ENCODE data around the gene BRPF3.

Gene BRPF3

GRCh38 chr6:36196113-36196879 is at the start of gene BRPF3:
Gene BRPF3 (plus strand): TSS chr6:36196744. CDS start chr6:36200323, 3,579 bp downstream.
- H3K9ac ChIP-seq (ENCODE audit: low read depth, low read length) = peak within 1 kb of the TSS; percentile 80
- H3K4me1 ChIP-seq (ENCODE audit: insufficient read depth, low read length) = peaks cover 3% of the 10 kb centered on the region; the same call in 1 of the 2 replicates
- H3K36me3 ChIP-seq (ENCODE audit: insufficient read depth, low read length) = peaks cover 6% of the 10 kb centered on the region
- H3K9me3 ChIP-seq (ENCODE audit: control insufficient read depth, insufficient read depth, low read length) = no peaks in the 10 kb centered on the region

DNA sequence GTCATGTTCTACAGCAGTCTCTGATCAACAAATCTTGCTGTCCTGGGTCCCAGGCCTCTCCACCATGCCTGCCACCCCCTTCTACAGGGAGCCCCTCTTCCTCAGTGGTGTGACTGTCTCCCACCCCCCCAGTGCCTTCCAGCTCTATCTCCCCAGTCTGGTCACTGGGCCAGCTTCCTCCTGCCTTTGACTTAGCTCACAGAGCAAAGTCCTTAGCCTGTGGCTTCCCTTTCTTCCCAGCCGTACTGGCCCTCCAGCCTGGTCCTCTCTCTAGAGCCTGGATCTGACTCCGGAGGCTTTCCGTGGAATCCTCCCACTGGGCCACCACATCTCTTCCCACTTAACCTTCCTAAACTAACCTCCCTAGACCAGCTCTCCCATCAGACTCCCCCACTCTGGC is 49.2 kb upstream of the BRPF3 start:
- H3K9me3 ChIP-seq (ENCODE audit: control insufficient read depth, insufficient read depth, low read length) = no peaks in the 10 kb centered on the region
- H3K36me3 ChIP-seq (ENCODE audit: insufficient read depth, low read length) = no peaks in the 10 kb centered on the region; the same call in 1 of the 2 replicates
- no peak overlapping the region for H3K9ac ChIP-seq (ENCODE audit: low read depth, low read length)
- H3K4me1 ChIP-seq (ENCODE audit: insufficient read depth, low read length) = no peaks in the 10 kb centered on the region

DNA sequence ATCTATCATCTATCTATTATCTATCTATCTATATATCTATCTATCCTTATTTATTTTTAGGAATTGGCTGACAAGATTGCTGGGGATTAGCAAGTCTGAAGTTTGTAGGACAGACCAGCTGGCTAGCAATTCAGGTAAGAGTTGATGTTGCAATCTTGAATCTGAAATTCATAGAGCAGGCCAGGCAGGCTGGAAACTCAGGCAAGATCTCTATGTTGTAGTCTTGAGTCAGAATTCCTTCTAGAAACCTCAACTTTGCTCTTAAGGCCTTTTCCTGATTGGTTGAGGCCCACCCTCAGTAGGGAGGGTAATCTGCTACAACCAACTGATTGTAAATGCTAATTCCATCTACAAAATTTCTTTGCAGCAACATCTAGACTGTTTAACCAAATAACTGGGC is 47.1 kb upstream of the BRPF3 start:
- no peaks in the 10 kb centered on the region for H3K9me3 ChIP-seq (ENCODE audit: control insufficient read depth, insufficient read depth, low read length)
- no peaks in the 10 kb centered on the region for H3K4me1 ChIP-seq (ENCODE audit: insufficient read depth, low read length)
- no peaks in the 10 kb centered on the region; the same call in 1 of the 2 replicates for H3K36me3 ChIP-seq (ENCODE audit: insufficient read depth, low read length)
- H3K9ac ChIP-seq (ENCODE audit: low read depth, low read length) = no peak overlapping the region

- Histone ChIP-seq H3K4me1 (ENCODE audit: insufficient read depth, low read length) (no peaks in the 10 kb centered on the region), H3K9me3 (ENCODE audit: control insufficient read depth, insufficient read depth, low read length) (no peaks in the 10 kb centered on the region), H3K9ac (ENCODE audit: low read depth, low read length) (no peak overlapping the region)
Measured at GRCh38 chr6:36150283-36150682, 46.3 kb upstream of the BRPF3 start.

GRCh38 chr6:36154286-36154685 is 42.3 kb upstream of the BRPF3 start:
- no peaks in the 10 kb centered on the region for H3K4me1 ChIP-seq (ENCODE audit: insufficient read depth, low read length)
- no peak overlapping the region for H3K9ac ChIP-seq (ENCODE audit: low read depth, low read length)
- no peaks in the 10 kb centered on the region for H3K36me3 ChIP-seq (ENCODE audit: insufficient read depth, low read length)
- H3K9me3 ChIP-seq (ENCODE audit: control insufficient read depth, insufficient read depth, low read length) = no peaks in the 10 kb centered on the region

More at GRCh38 chr6:36150283-36150682, 46.3 kb upstream of the BRPF3 start:
- H3K36me3 ChIP-seq (ENCODE audit: insufficient read depth, low read length) = no peaks in the 10 kb centered on the region; the same call in 1 of the 2 replicates

DNA sequence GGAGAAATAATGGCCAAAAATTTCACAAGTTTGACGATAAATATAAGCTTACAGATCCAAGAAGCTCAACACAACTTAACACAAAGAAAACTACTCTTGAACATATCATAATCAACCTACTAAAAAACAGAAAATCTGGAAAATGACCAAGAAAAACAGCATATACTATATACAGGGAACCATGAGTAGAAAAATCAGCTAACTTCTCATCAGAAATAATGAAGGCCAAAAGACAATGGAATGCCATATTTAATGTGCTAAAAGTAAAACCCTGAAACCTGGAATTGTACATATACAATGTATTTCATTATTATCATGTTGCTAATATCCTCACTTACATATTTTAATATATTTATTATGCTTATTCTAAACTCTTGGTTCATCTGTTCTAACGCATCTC is 40.9 kb upstream of the BRPF3 start:
- Histone ChIP-seq H3K9me3 (ENCODE audit: control insufficient read depth, insufficient read depth, low read length) (no peaks in the 10 kb centered on the region), H3K4me1 (ENCODE audit: insufficient read depth, low read length) (no peaks in the 10 kb centered on the region), H3K36me3 (ENCODE audit: insufficient read depth, low read length) (no peaks in the 10 kb centered on the region)

DNA sequence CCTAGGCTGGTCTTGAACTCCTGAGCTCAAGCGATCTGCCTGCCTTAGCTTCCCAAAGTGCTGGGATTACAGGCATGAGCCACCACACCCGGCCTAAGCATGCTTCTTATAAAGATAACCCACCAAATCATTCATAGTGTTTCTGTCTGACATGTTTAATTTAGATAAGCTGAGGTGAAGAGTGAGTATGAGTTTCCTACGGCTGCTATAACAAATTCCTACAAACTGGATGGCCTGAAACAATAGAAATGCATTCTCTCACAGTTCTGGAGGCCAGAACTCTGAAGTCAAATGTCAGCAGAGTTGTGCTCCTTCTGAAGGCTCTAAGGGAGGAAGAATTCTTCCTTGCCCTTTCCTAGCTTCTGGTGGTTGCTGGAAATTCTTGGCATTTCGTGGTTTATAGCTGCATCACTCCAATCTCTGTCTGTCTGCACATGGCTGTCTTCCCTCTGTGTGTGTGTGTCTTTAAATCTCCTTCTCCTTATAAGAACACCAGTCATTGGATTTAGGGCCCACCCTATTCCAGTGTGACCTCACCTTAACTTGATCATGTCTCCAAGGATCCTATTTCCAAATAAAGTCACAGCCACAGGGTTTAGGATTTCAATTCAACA is 36.3 kb upstream of the BRPF3 start:
- H3K9ac ChIP-seq (ENCODE audit: low read depth, low read length) = no peak overlapping the region
- no peaks in the 10 kb centered on the region for H3K36me3 ChIP-seq (ENCODE audit: insufficient read depth, low read length)
- no peaks in the 10 kb centered on the region for H3K4me1 ChIP-seq (ENCODE audit: insufficient read depth, low read length)
- no peaks in the 10 kb centered on the region for H3K9me3 ChIP-seq (ENCODE audit: control insufficient read depth, insufficient read depth, low read length)

More for the DNA sequence above, 40.9 kb upstream of the BRPF3 start:
- no peak overlapping the region for H3K9ac ChIP-seq (ENCODE audit: low read depth, low read length)

DNA sequence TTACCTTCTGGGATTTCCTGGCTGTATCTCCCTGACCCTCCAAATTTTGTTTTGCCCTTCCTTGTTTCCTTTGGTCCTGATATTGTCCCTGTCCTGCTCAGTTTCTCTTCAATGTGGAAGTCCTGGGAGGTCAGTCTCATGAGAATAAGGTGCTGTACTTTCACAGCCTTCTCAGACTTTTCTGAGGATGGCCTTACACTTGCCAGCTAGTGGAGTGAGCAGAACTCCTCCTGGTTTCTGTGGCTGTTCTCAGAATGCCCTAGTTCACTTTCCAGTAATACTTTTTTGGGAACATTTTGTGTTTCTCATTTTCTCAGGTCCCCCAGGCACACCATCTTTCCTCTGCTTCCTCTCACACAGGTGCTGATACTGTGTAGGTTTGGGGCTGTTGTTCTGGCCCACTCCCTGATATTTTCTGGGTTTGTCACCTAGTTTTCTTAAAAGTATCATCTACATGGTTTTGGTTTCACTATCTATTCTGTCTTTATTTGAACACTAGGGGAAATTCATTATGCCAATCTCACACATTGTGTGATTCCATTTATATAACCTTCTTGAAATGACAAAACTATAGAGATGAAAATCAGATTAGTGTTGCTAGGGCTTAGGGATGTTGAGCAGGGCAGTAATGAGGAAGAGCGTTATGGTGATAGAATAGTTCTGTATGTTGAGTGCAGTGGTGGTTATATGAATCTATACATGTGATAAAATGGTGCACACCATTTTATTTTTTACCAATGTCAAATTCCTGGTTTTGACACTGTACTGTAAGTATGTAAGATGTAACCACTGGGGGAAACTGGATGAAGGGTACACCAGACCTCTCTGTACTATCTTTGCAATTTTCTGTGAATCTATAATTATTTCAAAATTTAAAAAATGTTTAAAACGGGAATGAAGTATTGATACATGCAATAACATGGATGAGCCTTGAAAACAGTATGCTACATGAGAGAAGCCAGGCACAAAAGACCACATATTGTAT is 27.2 kb upstream of the BRPF3 start:
- Histone ChIP-seq H3K9me3 (ENCODE audit: control insufficient read depth, insufficient read depth, low read length) (no peaks in the 10 kb centered on the region), H3K4me1 (ENCODE audit: insufficient read depth, low read length) (no peaks in the 10 kb centered on the region), H3K36me3 (ENCODE audit: insufficient read depth, low read length) (no peaks in the 10 kb centered on the region), H3K9ac (ENCODE audit: low read depth, low read length) (no peak overlapping the region)

DNA sequence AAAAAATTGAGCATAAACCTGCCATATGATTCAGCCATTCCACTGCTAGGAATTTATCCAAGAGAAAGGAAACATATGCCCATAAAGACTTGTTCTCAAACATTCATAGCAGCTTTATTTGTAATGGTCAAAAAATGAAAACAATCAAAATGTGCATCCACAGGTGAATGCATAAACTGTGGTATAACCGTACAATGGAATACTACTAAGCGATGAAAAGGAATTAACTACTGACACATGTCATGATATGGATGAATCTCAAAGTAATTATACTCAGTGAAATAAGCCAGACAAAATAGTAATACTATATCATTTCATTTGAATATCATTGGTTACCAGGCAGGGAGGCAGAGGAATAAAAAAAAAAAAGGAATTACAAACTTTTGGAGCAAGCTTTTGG is 25.8 kb upstream of the BRPF3 start:
- Histone ChIP-seq H3K9me3 (ENCODE audit: control insufficient read depth, insufficient read depth, low read length) (no peaks in the 10 kb centered on the region), H3K36me3 (ENCODE audit: insufficient read depth, low read length) (no peaks in the 10 kb centered on the region), H3K9ac (ENCODE audit: low read depth, low read length) (no peak overlapping the region), H3K4me1 (ENCODE audit: insufficient read depth, low read length) (no peaks in the 10 kb centered on the region)

- H3K4me1 ChIP-seq (ENCODE audit: insufficient read depth, low read length) = no peaks in the 10 kb centered on the region
Measured at GRCh38 chr6:36171573-36171972, 25.0 kb upstream of the BRPF3 start.

GRCh38 chr6:36177166-36177565 is 19.4 kb upstream of the BRPF3 start:
- no peaks in the 10 kb centered on the region; the same call in none of the 2 replicates for H3K9me3 ChIP-seq (ENCODE audit: control insufficient read depth, insufficient read depth, low read length)
- H3K36me3 ChIP-seq (ENCODE audit: insufficient read depth, low read length) = no peaks in the 10 kb centered on the region
- H3K9ac ChIP-seq (ENCODE audit: low read depth, low read length) = no peak overlapping the region
- H3K4me1 ChIP-seq (ENCODE audit: insufficient read depth, low read length) = no peaks in the 10 kb centered on the region

More at GRCh38 chr6:36171573-36171972, 25.0 kb upstream of the BRPF3 start:
- Histone ChIP-seq H3K9me3 (ENCODE audit: control insufficient read depth, insufficient read depth, low read length) (no peaks in the 10 kb centered on the region), H3K9ac (ENCODE audit: low read depth, low read length) (no peak overlapping the region), H3K36me3 (ENCODE audit: insufficient read depth, low read length) (no peaks in the 10 kb centered on the region)

- Histone ChIP-seq H3K36me3 (ENCODE audit: insufficient read depth, low read length) (no peaks in the 10 kb centered on the region), H3K4me1 (ENCODE audit: insufficient read depth, low read length) (no peaks in the 10 kb centered on the region)
Measured at GRCh38 chr6:36178544-36178943, 18.0 kb upstream of the BRPF3 start.

DNA sequence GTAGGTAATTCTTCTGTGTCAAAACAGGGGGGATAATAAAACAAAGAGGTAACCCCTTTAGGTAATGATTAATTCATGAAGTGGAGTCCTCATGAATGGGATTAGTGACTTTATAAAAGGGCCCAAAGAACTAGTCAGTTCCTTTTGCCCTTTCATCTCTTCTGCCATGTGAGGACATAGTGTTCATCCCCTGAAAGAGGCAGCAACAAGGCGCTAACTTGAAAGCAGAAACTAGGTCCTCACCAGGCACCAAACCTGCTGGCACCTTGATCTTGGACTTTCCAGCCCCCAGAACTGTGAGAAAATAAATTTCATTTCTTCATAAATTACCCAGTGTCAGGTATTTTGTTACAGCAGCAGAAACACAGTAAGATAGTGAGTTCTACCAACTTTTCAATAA is 16.4 kb upstream of the BRPF3 start:
- Histone ChIP-seq H3K9me3 (ENCODE audit: control insufficient read depth, insufficient read depth, low read length) (no peaks in the 10 kb centered on the region; the same call in none of the 2 replicates), H3K36me3 (ENCODE audit: insufficient read depth, low read length) (no peaks in the 10 kb centered on the region), H3K4me1 (ENCODE audit: insufficient read depth, low read length) (no peaks in the 10 kb centered on the region), H3K9ac (ENCODE audit: low read depth, low read length) (no peak overlapping the region)

More at GRCh38 chr6:36178544-36178943, 18.0 kb upstream of the BRPF3 start:
- Histone ChIP-seq H3K9ac (ENCODE audit: low read depth, low read length) (no peak overlapping the region), H3K9me3 (ENCODE audit: control insufficient read depth, insufficient read depth, low read length) (no peaks in the 10 kb centered on the region; the same call in none of the 2 replicates)

- no peak overlapping the region for H3K9ac ChIP-seq (ENCODE audit: low read depth, low read length)
- H3K9me3 ChIP-seq (ENCODE audit: control insufficient read depth, insufficient read depth, low read length) = no peaks in the 10 kb centered on the region; the same call in 1 of the 2 replicates
- no peaks in the 10 kb centered on the region for H3K4me1 ChIP-seq (ENCODE audit: insufficient read depth, low read length)
- H3K36me3 ChIP-seq (ENCODE audit: insufficient read depth, low read length) = no peaks in the 10 kb centered on the region
Measured at GRCh38 chr6:36184311-36184710, 12.2 kb upstream of the BRPF3 start.
